Motor neuron (in vitro differentiated cells): Measurements from ENCODE around the gene EFNB1. TPM values are rescaled to one million over a fixed set of nuclear protein-coding genes. Genes with fewer than 3 reads are reported as not detected.
A peak's percentile ranks its signal among the peaks of the same experiment; 100 is the strongest.

Source experiments
- ATAC-seq, 8 experiments: fragments of 200-7000 bp; cut with Tn5 transposase; replicated peaks in 6 of 8; 2 replicates each; pipeline ENCODE4 v1.8.0; 2021; ENCODE audit warnings: mild to moderate bottlenecking in 8 of 8, moderate library complexity in 8 of 8
- H3K27ac ChIP-seq, 2 donors: fragments of 250-450 bp; sonication (Bioruptor Pico); 2 replicates each; pipeline ENCODE4 v1.9.0; 2021; ENCODE audit warnings: antibody characterized with exemption in 2 of 2, mild to moderate bottlenecking in 2 of 2, moderate library complexity in 1 of 2
- H3K4me1 ChIP-seq, 2 donors: fragments of 250-450 bp; sonication (Bioruptor Pico); replicated peaks in 1 of 2; 2 replicates each; pipeline ENCODE4 v1.6.1; 2021; ENCODE audit warnings: antibody characterized with exemption in 2 of 2, mild to moderate bottlenecking in 2 of 2, moderate library complexity in 1 of 2
- H3K4me3 ChIP-seq, 5 donors: fragments of 250-450 bp; sonication (Bioruptor Pico); 2 replicates each; pipeline ENCODE4 v1.9.0; 2021; ENCODE audit warnings: antibody characterized with exemption in 5 of 5, mild to moderate bottlenecking in 5 of 5, moderate library complexity in 4 of 5
- WGBS, 10 experiments: fragments of 450-650 bp; shearing (Covaris generic); methylation state at CpG; one replicate each; pipeline ENCODE4 v1.0.0; 2022; 5-methylcytosine and 5-hydroxymethylcytosine counted together
- in situ Hi-C, 9 experiments: fragments of 400-800 bp; cut with MboI; loops; one replicate each; pipeline ENCODE4 v1.15.0; 2021; ENCODE audit warnings: low sequenced_read_pairs in 9 of 9, low pct_unique_long_range_greater_than_20kb in 2 of 9; ENCODE audit not compliant: unreplicated experiment in 9 of 9
- total RNA-seq, 8 experiments: library from RNA; unstranded; fragments of 300-600 nt; gene quantifications; 2 replicates each; pipeline versions ENCODE4 v1.2.3 to v1.2.4, GENCODE V29; 2022

EFNB1 gene
- total RNA-seq, 8 experiments from 2014 or later: 10.2 to 57.1 (median 39.2) TPM

DNA sequence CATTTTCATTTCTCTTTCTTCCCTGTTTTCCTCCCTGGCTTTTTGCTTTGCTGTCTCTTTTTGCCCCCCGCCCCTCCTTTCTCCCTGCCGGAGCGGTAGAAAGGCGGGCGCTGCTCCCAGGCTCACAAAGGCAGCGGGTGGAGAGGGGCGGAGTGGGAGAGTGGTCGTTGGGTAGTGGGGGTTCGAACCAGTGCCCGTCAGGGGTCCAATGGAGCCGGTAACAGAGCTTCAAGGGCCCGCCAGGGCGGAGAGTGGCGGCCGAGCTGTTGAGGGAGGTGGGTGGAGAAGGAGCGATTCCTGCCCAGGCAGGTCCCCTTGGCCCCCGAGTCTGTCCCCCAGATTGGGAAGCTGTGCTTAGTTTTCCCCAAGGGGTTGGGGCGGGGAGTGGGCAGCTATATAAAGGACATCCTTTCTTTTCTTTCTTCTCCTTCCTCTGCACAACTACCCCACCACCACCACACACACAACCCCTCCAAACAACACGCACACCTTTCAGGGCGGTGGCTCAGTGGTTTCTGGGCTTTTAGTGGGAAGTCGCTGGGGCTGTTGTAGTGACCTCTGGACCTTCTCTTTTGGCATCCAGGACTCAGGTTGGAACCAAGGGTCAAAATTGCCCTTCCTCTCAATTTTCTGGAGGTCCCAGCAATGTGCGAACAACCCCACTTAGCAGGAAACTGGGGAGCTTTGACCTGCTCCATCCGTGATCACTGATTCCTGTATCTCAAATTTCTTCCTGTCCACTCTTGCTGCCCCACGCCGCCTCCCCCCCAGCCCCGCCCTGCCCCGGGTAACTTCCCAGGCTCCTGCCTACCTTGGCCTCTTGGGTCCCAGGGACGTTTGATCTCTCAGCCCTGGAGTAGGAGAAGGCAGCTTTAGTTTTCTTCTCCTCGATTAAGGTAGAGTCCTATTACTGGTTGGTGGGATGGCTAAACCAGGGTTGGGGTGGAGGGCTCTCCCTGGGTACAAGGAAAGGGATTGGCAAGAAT lies 1.9 kb downstream of the EFNB1 start:
- Histone ChIP-seq H3K4me1 (peaks cover 9 to 22% of the 10 kb centered on the region in 2 donors), H3K27ac (peak overlapping the region; percentile 74 to 76), H3K4me3 (peak overlapping the region; percentile 51 to 70 (median 66))
- 0% methylated on average over 1 of the region's 29 CpGs; no CpG with 5 or more reads in 8 of the 10 experiments for WGBS, 10 experiments
- in situ Hi-C loops: loop anchor here in 7 of 9 experiments (25.0 kb wide), 4 partner anchors 182 to 457 kb away; no protein-coding TSS in a partner anchor
- ATAC-seq: no peak

DNA sequence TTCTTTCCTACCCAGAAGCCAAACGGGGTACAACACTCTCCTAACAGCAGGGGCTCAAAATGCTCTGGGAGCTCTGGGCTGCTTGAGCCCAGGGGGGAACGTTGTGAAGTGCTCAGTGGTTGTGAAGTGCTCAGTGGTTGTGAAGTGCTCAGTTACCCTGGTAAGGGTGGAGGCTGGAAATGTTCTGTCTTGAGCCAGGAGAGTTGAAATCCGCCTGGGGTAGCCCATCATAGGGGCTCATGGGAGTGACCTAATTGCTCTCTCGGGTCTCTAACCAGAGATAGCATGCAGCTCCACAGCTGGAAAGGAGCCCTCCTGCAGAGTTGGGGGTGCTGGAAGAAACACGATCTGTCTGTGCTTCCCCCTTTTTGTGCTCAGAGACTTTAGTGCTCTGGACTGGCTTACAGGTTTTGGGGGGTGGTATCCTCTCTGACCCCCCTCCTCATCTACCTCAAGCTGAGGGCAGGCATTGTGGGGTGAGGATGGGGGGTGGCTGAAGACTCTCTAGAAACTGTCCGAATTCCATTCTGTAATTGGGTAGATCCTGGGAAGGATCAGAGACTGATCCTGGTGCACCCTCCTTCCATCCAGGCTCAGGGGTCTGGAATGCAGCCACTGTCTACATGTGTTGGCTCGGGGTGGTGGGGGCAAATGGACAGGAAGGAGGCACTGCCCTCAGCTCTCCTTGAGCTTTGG lies 2.7 kb downstream of the EFNB1 start:
- H3K4me3 ChIP-seq: peak overlapping the region; percentile 51 to 70 (median 66)
- H3K27ac ChIP-seq: peak overlapping the region; percentile 7 to 74
- WGBS, 10 experiments: 0 to 20% (median 0%) methylated on average over 1 to 3 of the region's 7 CpGs; no CpG with 5 or more reads in 7 of the 10 experiments
- ATAC-seq: no peak
- H3K4me1 ChIP-seq: peaks cover 6 to 20% of the 10 kb centered on the region in 2 donors
- in situ Hi-C loops: loop anchor here in 7 of 9 experiments (25.0 kb wide), 4 partner anchors 181 to 456 kb away; no protein-coding TSS in a partner anchor

DNA sequence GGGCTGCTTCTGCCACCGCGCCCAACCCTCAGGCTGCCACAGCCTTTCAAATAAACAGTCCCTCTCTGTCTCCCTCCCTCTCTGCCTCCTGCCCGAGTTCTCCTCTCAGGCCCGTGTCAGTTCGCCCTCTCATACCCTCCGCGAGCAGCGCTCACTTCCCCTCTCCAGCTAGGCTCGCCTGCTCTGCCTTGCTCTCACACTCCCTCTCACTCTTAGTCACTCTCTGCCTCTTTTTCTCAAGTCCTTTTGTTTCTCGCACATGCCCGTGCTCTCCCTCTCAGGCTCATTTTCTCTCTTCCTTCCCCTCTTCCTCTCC lies 3.2 kb downstream of the EFNB1 start:
- WGBS, 10 experiments: 0 to 35% (median 0%) methylated on average over 2 to 9 of the region's 11 CpGs; no CpG with 5 or more reads in 3 of the 10 experiments
- Histone ChIP-seq H3K4me1 (peaks cover 5 to 20% of the 10 kb centered on the region in 2 donors), H3K4me3 (peak overlapping the region; percentile 51 to 70 (median 66)), H3K27ac (peak overlapping the region; percentile 7 to 67)
- in situ Hi-C loops: loop anchor here in 7 of 9 experiments (25.0 kb wide), 4 partner anchors 180 to 455 kb away; no protein-coding TSS in a partner anchor
- peak in 6 of 8 experiments; percentile 7 to 24 (median 20) for ATAC-seq

DNA sequence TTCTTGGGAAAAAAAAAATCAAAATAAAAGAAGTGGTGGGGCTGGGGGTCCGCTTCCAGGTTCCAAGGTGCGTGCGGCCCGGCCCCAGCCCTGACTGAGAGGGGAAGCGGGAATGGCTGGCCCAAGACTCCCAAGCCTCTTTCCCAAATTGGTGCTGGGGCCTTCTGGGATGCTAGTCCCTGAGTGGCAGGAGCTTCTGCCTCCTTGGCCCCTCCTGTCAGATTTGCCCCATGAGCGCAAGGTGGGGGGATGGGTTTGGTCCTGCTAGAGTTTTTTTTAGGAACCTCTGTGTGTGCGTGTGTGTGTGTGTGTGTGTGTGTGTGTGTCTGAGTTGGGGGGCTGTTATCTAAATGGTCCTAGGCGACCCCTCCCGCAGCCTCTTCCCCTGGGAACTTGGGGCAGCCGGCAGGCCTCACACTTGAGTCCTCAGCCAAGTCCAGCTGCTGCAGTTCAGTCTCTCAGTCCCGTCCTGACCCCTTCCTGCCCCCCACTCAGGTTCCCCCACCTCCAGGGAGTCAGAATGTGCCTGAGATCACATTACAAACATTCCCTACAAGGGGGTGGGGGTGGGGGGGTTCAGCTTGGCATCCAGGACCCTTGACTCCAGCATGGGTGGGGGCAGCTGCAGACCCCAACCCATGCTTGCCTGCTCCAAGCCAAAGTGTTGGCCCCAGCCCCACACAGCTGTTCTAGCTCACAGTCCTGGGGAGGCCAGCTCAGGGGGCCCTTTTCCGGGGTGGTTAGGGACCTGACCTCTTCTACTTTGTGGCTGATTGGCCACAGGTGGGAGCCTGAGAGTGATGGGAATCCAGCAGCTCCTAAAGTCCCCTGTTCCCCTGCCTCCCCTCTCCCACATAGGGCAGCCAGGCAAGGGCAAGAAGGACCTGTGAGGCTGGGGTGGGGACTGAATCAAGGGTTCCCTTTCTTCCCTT lies 4.0 kb downstream of the EFNB1 start:
- Histone ChIP-seq H3K4me3 (peak overlapping the region; percentile 51 to 70 (median 66)), H3K4me1 (peaks cover 5 to 20% of the 10 kb centered on the region in 2 donors), H3K27ac (peak overlapping the region in 1 of 2 donors; percentile 67)
- no peak for ATAC-seq
- WGBS, 10 experiments: no CpG with 5 or more reads among the region's 12 CpGs
- in situ Hi-C loops: loop anchor here in 7 of 9 experiments (25.0 kb wide), 4 partner anchors 180 to 455 kb away; no protein-coding TSS in a partner anchor

DNA sequence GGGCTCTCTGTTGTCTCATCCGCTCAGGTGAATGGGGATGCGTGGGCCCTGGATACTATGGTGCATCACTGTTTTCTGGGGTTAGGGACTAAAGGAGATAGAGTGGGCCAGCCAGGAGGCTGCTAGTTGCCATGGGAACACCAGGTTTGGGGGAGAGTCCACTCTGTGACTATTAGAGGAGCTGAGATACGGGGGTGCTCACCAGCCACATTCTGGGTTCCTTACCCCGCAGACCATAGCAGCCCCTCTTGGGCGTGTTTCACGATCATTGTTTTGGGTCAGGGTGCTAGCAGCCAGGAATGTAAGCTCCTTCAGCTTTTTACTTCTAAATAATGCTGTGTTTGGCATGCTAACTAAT lies 4.6 kb downstream of the EFNB1 start:
- in situ Hi-C loops: loop anchor here in 7 of 9 experiments (25.0 kb wide), 4 partner anchors 179 to 454 kb away; no protein-coding TSS in a partner anchor
- H3K4me3 ChIP-seq: peak overlapping the region in 1 of 5 donors; percentile 70
- H3K4me1 ChIP-seq: peaks cover 5 to 20% of the 10 kb centered on the region in 2 donors
- ATAC-seq: no peak
- H3K27ac ChIP-seq: no peak overlapping the region
- WGBS, 10 experiments: 77% methylated on average over 4 of the region's 6 CpGs; no CpG with 5 or more reads in 9 of the 10 experiments

DNA sequence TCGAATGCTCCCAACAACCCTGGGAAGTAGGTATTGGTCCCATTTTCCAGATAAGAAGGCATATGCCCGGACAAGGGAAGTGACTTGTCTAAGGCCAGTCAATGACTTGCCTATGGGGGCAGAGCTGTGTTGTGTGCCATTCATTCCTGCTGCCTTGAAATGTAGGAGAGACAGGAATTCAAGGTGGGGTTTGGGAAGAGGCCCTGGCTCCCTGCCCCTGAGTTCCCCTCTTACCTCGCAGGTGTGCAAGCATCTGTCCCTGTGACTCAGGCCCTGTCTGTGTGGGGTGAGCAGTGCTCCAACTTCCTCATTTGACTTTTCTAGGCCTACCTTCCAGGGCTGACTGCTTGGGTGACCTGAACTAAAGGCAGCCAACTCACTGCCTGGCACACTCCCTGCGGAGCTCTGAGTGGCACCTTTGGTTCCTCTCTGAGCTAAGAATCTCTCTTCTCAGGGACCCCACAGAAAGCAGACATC lies 5.1 kb downstream of the EFNB1 start:
- 33% methylated on average over 3 of the region's 4 CpGs; no CpG with 5 or more reads in 9 of the 10 experiments for WGBS, 10 experiments
- in situ Hi-C loops: loop anchor here in 7 of 9 experiments (25.0 kb wide), 4 partner anchors 178 to 453 kb away; no protein-coding TSS in a partner anchor
- Histone ChIP-seq H3K27ac (no peak overlapping the region), H3K4me1 (peaks cover 5 to 20% of the 10 kb centered on the region in 2 donors), H3K4me3 (peak overlapping the region in 1 of 5 donors; percentile 70)
- no peak for ATAC-seq

DNA sequence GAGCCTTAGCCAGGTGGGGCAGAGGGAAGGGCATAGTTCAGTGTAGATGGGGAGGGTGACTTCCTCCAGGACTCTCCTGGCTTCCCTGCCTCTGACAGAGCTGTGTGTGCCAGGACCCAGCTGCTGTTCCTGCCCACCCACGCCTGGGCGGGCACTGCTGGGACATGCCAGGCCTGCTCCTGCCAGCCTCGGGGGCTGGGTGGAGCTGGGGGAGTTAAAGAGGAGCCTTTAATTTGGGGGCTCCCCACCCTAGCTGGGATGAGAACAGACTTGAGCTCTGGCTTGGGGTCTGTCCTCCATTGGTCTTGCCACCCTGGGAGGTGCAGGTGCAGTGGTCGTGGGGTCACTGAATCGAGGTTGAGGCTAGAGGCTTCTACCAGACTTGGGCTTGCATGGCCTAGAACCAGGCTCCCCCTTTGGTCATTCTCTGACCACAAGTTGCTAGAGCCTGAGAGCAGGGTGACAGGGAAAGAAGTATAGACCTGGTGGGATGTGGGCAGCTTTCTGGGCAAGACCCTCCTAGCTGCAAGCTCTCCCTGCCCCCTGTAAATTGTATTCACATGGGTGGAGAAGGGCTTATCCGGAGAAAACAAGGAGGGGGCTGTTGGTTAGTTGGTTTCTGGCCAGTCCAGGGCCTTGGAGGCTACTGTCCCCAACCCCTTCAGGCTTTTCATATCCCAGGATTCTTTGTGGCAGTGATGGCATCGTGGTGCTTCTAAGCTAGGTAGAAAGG lies 5.7 kb downstream of the EFNB1 start:
- Histone ChIP-seq H3K4me1 (peaks cover 5 to 20% of the 10 kb centered on the region in 2 donors), H3K4me3 (peak overlapping the region in 1 of 5 donors; percentile 4), H3K27ac (no peak overlapping the region)
- no peak for ATAC-seq
- 0% methylated on average over 1 of the region's 7 CpGs; no CpG with 5 or more reads in 9 of the 10 experiments for WGBS, 10 experiments
- in situ Hi-C loops: loop anchor here in 7 of 9 experiments (25.0 kb wide), 4 partner anchors 178 to 453 kb away; no protein-coding TSS in a partner anchor

DNA sequence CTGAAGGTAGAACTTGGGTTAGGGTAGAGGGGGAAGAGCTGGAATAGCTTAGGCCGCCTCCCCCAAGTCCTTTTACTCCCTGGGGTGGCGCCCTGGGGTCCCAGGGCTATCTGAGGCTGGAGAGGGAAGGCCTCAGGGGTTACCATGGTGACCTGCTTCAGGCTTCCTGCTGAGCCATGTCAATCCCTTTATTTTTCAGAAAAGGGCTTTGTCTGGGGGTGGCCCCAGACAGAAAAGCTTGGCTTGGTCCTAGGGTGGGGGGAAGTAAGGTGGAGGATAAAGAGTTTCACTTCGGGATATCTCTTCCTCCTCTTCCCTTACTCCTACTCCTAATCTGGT lies 6.3 kb downstream of the EFNB1 start:
- ATAC-seq: peak in 2 of 8 experiments; percentile 14 to 17
- WGBS, 10 experiments: no CpG with 5 or more reads among the region's 3 CpGs
- no peak overlapping the region for H3K27ac ChIP-seq
- in situ Hi-C loops: loop anchor here in 7 of 9 experiments (25.0 kb wide), 4 partner anchors 177 to 452 kb away; no protein-coding TSS in a partner anchor
- peaks cover 5 to 20% of the 10 kb centered on the region in 2 donors for H3K4me1 ChIP-seq
- H3K4me3 ChIP-seq: no peak overlapping the region

DNA sequence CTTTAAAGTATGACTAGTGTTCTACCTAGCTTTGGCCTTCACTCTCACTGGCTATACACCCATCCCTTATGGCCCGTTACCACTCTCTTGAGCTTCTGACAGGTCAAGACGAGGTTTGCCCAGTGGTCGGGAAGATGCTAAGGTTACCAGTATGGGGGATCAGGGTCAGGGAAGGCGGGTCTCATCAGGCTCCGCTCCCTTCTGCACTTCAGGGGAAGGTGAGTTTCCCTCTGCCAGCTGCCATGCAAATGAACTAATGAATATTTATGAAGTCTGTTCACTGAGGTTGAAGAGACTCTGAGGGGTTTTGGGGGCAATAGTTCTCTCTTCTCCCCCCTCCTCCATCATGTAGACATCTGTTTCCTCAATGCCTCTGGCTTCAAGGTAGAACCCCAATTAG lies 6.6 kb downstream of the EFNB1 start:
- no peak for ATAC-seq
- WGBS, 10 experiments: 33% methylated on average over 3 of the region's 5 CpGs; no CpG with 5 or more reads in 9 of the 10 experiments
- H3K4me3 ChIP-seq: no peak overlapping the region
- no peak overlapping the region for H3K27ac ChIP-seq
- peaks cover 5 to 20% of the 10 kb centered on the region in 2 donors for H3K4me1 ChIP-seq
- in situ Hi-C loops: loop anchor here in 7 of 9 experiments (25.0 kb wide), 4 partner anchors 177 to 452 kb away; no protein-coding TSS in a partner anchor

DNA sequence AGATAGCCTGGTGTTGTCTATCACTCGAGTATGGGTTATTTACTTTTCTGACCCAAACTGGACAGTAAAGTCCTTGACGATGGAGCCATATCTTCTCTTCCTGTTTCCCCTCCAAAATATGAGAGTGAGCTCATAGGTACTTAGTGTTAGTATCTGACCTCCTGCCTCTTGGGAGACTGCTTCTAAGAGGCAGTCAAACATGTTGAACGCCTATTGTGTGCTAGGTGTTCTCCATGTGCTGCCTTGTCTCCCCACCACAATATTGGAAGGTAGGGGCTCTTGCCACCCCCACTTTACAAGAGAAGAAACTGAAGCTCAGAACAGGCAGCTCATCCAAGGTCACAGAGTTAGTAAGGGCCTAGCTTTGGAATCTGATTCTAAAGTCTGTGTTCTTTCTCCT lies 8.3 kb downstream of the EFNB1 start:
- 50 to 100% (median 88%) methylated on average over 1 to 3 of the region's 3 CpGs; no CpG with 5 or more reads in 5 of the 10 experiments for WGBS, 10 experiments
- no peak overlapping the region for H3K4me3 ChIP-seq
- no peak overlapping the region for H3K27ac ChIP-seq
- peaks cover 5 to 20% of the 10 kb centered on the region in 2 donors for H3K4me1 ChIP-seq
- in situ Hi-C loops: loop anchor here in 7 of 9 experiments (25.0 kb wide), 4 partner anchors 175 to 450 kb away; no protein-coding TSS in a partner anchor
- ATAC-seq: no peak

DNA sequence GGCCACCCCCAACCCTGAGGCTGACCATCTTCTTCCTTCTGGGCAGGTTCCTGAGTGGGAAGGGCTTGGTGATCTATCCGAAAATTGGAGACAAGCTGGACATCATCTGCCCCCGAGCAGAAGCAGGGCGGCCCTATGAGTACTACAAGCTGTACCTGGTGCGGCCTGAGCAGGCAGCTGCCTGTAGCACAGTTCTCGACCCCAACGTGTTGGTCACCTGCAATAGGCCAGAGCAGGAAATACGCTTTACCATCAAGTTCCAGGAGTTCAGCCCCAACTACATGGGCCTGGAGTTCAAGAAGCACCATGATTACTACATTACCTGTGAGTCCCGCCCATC lies 9.7 kb downstream of the EFNB1 start:
- 40 to 100% (median 83%) methylated on average over 1 to 8 of the region's 8 CpGs; no CpG with 5 or more reads in 7 of the 10 experiments for WGBS, 10 experiments

More for the DNA sequence above, 9.7 kb downstream of the EFNB1 start:
- in situ Hi-C loops: loop anchor here in 7 of 9 experiments (25.0 kb wide), 4 partner anchors 174 to 449 kb away; no protein-coding TSS in a partner anchor
- no peak for ATAC-seq
- Histone ChIP-seq H3K4me3 (no peak overlapping the region), H3K27ac (no peak overlapping the region), H3K4me1 (peaks cover 5 to 17% of the 10 kb centered on the region in 2 donors)
